Muscle of leg (tissue), 11 donors: ENCODE results near the gene ZNF512. TPM values are rescaled to one million over a fixed set of nuclear protein-coding genes. Genes with fewer than 3 reads are reported as not detected.
"Not testable (repeated sequence)": the region's sequence is repeated elsewhere in the genome, so short reads cannot be mapped to it uniquely, and the experiment has no call there.

Experiments
- DNase-seq: peaks from one replicate; pipeline ENCODE4 v3.0.0; 2013
- H3K27ac ChIP-seq: one replicate; pipeline ENCODE4 v1.5.1; 2013; ENCODE audit warnings: mild to moderate bottlenecking, low read length, control low read depth
- H3K27me3 ChIP-seq: one replicate; pipeline ENCODE4 v1.6.1; 2013; ENCODE audit warnings: low read length; ENCODE audit not compliant: control insufficient read depth, insufficient read depth
- H3K36me3 ChIP-seq: one replicate; pipeline ENCODE4 v1.6.1; 2013; ENCODE audit warnings: low read length; ENCODE audit not compliant: control insufficient read depth, insufficient read depth
- H3K4me1 ChIP-seq: one replicate; pipeline ENCODE4 v1.6.1; 2013; ENCODE audit warnings: low read length; ENCODE audit not compliant: control insufficient read depth, insufficient read depth
- H3K4me3 ChIP-seq: one replicate; pipeline ENCODE4 v1.5.1; 2013; ENCODE audit warnings: low read length, control low read depth
- H3K9me3 ChIP-seq: replicated peaks from 2 replicates; pipeline ENCODE4 v1.6.1; 2013; ENCODE audit warnings: low read depth, low read length; ENCODE audit not compliant: control insufficient read depth
- WGBS: methylation state at CpG from one replicate; pipeline ENCODE4 v1.1.5; 2013; ENCODE audit warnings: missing lambda C conversion rate; ENCODE audit not compliant: insufficient coverage; 5-methylcytosine and 5-hydroxymethylcytosine counted together
- polyA plus RNA-seq, 8 donors: library from polyadenylated mRNA; unstranded; fragments of 120-200 nt; gene quantifications; one replicate each; pipeline versions ENCODE4 v1.2.1 to v1.2.3, GENCODE V29; 2013; ENCODE audit warnings: inconsistent platforms in 1 of 8, low replicate concordance in 1 of 8; ENCODE audit not compliant: insufficient read length in 8 of 8, insufficient read depth in 1 of 8
- total RNA-seq: library from RNA; stranded (reverse); fragments of 120-200 nt; gene quantifications from one replicate; pipeline ENCODE4 v1.2.4, GENCODE V29; 2013

Gene ZNF512
- total and polyA plus RNA-seq, 9 donors = 37.1 to 46.4 (median 40.7) TPM

DNA sequence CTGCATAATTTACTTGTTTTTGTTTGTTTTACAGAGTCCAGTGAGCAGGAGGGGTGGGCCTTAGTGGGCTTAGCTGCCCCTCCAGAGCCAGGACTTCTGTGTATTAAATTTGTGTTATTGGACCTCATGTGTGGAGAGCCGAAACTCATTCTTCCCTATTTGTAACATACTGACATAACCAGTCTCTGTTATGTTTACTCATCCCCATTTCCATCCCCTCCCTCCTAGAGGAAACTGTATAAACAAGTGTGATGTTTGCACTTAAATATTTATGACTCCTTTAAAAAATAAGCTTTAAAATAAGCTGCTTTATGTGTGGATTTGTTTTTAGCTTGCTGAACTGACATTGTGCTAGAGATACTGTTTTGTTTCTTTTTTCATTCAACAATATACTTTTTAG lies 13.8 kb downstream of the ZNF512 start:
- no peak for DNase-seq
- Histone ChIP-seq H3K9me3 (peaks cover 23% of the 10 kb centered on the region), H3K27ac (no peak overlapping the region), H3K36me3 (peaks cover 17% of the 10 kb centered on the region), H3K4me3 (no peak overlapping the region), H3K4me1 (no peaks in the 10 kb centered on the region), H3K27me3 (no peaks in the 10 kb centered on the region)
- WGBS = no CpG with 5 or more reads among the region's 1 CpG

DNA sequence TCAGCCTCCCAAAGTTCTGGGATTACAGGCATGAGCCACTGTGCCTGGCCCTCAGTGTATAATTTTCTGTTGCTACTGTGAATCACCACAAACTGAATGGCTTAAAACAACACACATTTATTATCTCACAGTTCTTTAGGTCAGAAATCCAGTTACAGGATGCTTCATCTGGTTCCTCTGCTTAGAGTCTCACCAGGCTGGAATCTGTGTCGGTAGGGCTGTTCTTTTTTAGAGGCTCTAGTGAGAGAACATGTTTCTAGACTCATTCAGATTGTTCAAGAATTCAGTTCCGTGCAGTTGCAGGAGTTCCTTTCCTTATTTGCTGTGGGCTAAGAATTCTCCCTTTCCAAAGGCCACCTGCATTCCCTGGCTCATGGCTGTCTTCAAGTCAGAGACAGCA lies 23.8 kb downstream of the ZNF512 start:
- 83% methylated on average over 1 of the region's 2 CpGs for WGBS
- no peak for DNase-seq
- Histone ChIP-seq H3K4me3 (no peak overlapping the region), H3K36me3 (peaks cover 61% of the 10 kb centered on the region), H3K27me3 (no peaks in the 10 kb centered on the region), H3K4me1 (no peaks in the 10 kb centered on the region), H3K27ac (no peak overlapping the region), H3K9me3 (no peaks in the 10 kb centered on the region)

DNA sequence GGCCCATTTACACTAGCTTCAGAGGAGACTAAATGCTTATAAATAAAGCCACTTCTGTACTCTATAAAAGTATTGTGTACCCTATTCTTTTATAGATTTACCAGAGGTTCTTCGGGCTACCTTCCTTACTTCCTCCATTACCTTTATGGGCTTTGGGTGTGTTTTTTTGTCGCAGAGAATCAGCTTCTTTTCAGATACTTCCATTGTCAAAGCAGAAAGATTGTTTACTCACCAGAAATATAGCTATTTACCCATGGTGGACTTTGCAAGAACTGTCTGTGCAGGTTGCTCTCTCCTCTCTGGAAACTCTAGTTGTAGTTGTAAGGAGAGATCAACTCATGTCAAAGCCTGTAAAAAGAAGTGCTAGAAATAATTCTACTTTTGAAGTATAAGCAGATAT lies 31.1 kb downstream of the ZNF512 start:
- H3K4me3 ChIP-seq = no peak overlapping the region
- H3K27ac ChIP-seq = no peak overlapping the region
- WGBS = no CpG with 5 or more reads among the region's 2 CpGs
- peaks cover 39% of the 10 kb centered on the region for H3K36me3 ChIP-seq
- H3K4me1 ChIP-seq = no peaks in the 10 kb centered on the region
- no peaks in the 10 kb centered on the region for H3K27me3 ChIP-seq
- H3K9me3 ChIP-seq = no peaks in the 10 kb centered on the region
- DNase-seq = no peak

DNA sequence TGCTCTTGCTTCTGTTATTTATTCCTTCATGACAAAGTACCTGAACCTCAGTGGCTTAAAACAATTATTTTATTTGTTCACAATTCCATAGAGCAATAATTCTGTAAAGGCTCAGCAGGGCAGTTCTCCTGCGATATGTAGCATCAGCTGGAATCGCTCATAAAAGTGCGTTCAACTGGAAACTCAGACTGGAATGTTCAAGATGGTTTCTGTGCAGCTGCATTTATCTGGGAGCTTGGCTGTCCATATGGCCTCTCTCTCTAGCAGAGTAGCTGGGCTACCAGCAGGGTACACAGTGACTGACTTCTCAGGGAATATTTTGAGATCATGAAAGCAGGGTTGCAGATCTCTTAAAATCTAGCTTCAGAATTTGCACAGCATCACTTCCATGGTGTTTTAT lies 32.5 kb downstream of the ZNF512 start:
- Histone ChIP-seq H3K27ac (no peak overlapping the region), H3K4me1 (no peaks in the 10 kb centered on the region), H3K36me3 (peaks cover 31% of the 10 kb centered on the region), H3K9me3 (no peaks in the 10 kb centered on the region), H3K4me3 (no peak overlapping the region), H3K27me3 (no peaks in the 10 kb centered on the region)
- no peak for DNase-seq
- 97% methylated on average over 3 of the region's 3 CpGs for WGBS

DNA sequence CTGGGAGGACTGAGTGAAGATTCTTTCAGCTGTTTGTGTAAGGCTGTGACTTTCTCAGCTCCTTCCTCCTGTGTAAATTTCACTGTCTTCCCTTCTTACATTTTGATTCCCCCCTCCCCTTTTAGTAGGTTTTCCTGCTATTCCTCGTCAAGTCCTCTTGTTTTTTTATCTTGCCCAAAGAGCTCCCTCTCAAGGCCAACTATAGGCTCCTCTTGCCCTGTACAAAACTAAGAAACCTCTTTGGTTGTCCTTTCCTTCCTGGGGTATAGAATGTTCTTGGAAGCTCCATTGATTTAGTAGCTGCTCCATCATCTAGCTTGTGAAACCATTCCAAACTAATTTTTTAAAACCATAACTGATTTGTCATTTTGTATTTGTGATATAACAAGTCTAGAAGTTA lies 38.7 kb downstream of the ZNF512 start:
- no peaks in the 10 kb centered on the region for H3K9me3 ChIP-seq
- H3K4me3 ChIP-seq = no peak overlapping the region
- no peaks in the 10 kb centered on the region for H3K4me1 ChIP-seq
- DNase-seq = no peak
- WGBS = no CpG with 5 or more reads among the region's 1 CpG
- H3K27ac ChIP-seq = no peak overlapping the region
- H3K27me3 ChIP-seq = no peaks in the 10 kb centered on the region
- peaks cover 52% of the 10 kb centered on the region for H3K36me3 ChIP-seq

DNA sequence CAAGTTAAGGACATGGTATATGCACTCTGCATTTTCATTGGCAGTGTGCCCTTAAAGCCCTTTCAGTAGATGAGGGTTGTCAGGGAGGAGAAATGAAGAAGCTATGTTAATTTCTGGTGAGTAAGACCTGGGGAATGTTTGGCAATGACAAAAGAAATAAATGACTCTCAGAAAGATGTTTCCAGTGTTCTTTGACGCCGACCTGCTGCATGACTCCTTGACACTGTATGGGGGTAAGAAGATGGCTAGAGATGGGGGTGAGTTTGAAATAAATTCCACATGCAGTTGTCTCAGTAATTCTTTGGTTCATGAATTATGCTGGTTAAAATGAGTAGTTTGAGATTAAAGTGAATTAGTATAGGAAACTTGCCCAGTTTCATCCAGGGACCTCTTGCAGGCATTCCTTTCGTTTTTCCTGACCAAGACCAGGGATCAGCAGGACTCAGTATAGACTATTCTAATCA lies 40.1 kb downstream of the ZNF512 start:
- H3K4me1 ChIP-seq = peaks cover under 1% of the 10 kb centered on the region
- H3K27me3 ChIP-seq = no peaks in the 10 kb centered on the region
- 94% methylated on average over 2 of the region's 3 CpGs for WGBS
- H3K4me3 ChIP-seq = no peak overlapping the region
- H3K9me3 ChIP-seq = no peaks in the 10 kb centered on the region
- H3K27ac ChIP-seq = no peak overlapping the region
- peaks cover 39% of the 10 kb centered on the region for H3K36me3 ChIP-seq
- DNase-seq = no peak

DNA sequence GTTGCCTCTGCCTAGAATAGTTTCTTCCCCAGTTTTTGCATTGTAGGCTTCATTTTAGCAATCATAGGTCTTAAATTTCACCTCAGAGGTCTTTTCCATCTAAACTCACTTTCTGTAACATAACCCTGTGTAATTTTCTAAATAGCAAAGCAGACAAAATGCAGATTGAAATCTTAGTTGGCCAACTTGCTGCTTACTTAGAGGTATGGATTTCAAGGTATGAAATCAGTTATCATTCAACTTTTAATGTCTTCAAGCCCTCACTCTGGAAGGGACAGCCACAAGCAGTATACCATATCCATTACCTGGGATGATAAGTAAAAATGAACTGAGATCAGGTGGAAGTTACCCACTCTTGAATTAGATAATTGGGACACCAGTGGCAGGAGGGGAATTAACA lies 42.1 kb downstream of the ZNF512 start:
- no peaks in the 10 kb centered on the region for H3K9me3 ChIP-seq
- no peaks in the 10 kb centered on the region for H3K27me3 ChIP-seq
- peaks cover 8% of the 10 kb centered on the region for H3K4me1 ChIP-seq
- no peak for DNase-seq
- H3K36me3 ChIP-seq = peaks cover 35% of the 10 kb centered on the region
- no peak overlapping the region for H3K27ac ChIP-seq
- H3K4me3 ChIP-seq = no peak overlapping the region

DNA sequence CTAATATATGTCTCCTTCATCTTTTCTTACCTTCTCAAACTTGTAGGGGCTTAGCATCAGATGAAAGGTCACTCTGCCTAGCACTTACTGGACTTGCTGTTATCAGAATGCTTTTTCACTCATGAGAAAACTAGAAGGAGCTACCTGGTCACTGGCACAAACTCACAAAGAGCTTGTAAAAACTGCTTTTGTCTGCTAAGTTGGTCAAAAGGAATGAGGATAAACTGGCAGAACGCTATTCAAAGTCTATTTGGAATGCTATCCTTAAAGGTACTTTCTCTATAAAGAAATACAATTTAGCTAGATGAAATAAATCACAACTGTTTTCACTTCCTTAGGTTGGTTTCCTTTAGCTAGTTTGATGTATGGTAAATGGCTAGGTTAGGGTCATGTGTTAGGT lies 43.5 kb downstream of the ZNF512 start:
- not testable (repeated sequence) for H3K4me3 ChIP-seq, H3K27me3 ChIP-seq, DNase-seq, H3K9me3 ChIP-seq, H3K4me1 ChIP-seq, H3K27ac ChIP-seq
- WGBS = no CpG with 5 or more reads among the region's 1 CpG
- H3K36me3 ChIP-seq = peaks cover 37% of the 10 kb centered on the region

DNA sequence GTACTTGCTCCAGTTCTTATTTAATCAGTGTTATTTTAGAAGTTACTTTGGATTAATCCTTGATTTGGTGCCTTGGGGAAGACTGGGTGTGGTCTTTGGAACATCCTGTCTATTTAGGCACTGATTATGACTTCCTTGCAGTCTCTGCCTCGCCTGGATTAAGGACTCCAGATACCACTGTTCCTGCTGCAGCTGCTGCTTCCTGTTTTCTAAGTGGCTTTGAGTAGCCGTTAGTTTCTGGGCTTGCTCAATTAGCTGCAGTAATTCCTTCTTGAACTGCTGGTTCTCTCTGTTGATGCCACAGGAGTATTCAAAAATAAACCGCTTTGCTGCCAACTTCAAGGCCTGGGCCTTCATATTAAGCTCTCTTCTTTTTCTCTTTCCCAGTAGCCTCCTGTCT lies 44.1 kb downstream of the ZNF512 start:
- H3K27ac ChIP-seq, H3K4me3 ChIP-seq, H3K27me3 ChIP-seq, H3K9me3 ChIP-seq, H3K4me1 ChIP-seq, DNase-seq: not testable (repeated sequence)
- H3K36me3 ChIP-seq = peaks cover 34% of the 10 kb centered on the region
- WGBS = 67% methylated on average over 2 of the region's 3 CpGs

DNA sequence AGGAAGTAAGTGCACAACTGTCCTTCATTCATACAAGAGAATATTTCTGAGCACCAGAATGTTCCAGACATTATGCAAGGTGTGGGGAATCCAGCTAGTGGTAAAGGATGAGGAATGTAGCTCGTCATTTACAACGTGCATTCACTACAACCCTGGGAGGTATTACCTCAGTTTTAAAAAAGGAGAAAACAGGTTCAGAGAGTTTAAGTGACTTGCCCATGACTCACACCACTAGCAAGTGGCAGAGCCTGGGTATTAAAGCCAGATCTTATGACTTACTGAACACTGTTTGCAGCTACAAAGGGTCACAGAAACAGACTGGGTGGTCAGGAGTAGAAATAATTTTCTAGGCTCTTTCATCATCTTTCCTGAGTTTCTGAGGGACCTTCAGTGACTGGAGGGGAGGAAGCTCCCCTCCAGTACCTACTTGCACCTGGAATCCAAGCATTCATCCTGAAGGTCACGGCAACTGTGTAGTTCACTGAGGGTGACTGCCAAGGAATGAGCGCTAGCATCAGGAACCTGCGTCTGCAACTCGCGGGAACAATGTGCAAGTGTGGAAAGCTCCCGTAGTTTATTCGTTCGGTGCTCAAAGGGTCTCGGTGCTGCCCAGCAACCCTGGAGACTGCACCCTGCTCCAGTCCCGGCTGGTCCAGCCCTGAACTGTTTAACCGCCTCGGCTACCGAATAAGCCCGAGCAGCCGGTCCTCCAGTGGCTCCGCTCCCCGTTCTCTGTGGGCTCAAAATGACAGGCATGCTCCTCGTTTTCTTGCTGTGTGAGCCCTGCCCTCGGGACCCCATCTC lies 45.3 kb downstream of the ZNF512 start:
- DNase-seq = peak; percentile 7
- H3K36me3 ChIP-seq = peaks cover 25% of the 10 kb centered on the region

More for the DNA sequence above, 45.3 kb downstream of the ZNF512 start:
- Histone ChIP-seq H3K9me3 (no peaks in the 10 kb centered on the region), H3K27me3 (no peaks in the 10 kb centered on the region), H3K4me1 (peaks cover 8% of the 10 kb centered on the region), H3K4me3 (peak overlapping the region; percentile 83), H3K27ac (peak overlapping the region; percentile 23)
- WGBS = under 1% methylated on average over 16 of the region's 21 CpGs
